Ramos (cell line): Measurements from ENCODE around the gene CC2D1A.

ENCODE experiments used
- in situ Hi-C: fragments of 300-500 bp; cut with MboI; formaldehyde crosslinking; loops from one replicate; pipeline ENCODE4 v1.14.3; 2022; ENCODE audit warnings: low sequenced_read_pairs; ENCODE audit not compliant: unreplicated experiment

The CC2D1A gene

GRCh38 chr19:13905634-13906520, at the start of gene CC2D1A, which contains the start of gene BRME1:
Gene CC2D1A (plus strand): TSS chr19:13906201. CDS start chr19:13906442, 241 bp downstream.
Gene BRME1 (minus strand): TSS chr19:13906117. CDS start chr19:13904892, 1,225 bp downstream.
- in situ Hi-C loops: no loop called here

- in situ Hi-C loops: no loop called here
Measured at GRCh38 chr19:13856497-13856896, 49.5 kb upstream of the CC2D1A start.

GRCh38 chr19:13859361-13859880, 46.6 kb upstream of the CC2D1A start:
- in situ Hi-C loops: no loop called here

- in situ Hi-C loops: loop anchor here (5.0 kb wide), 2 partner anchors 79 to 259 kb away; no protein-coding TSS in a partner anchor
Measured at GRCh38 chr19:13860679-13861391, 45.2 kb upstream of the CC2D1A start.

- in situ Hi-C loops: loop anchor here (5.0 kb wide), 2 partner anchors 79 to 259 kb away; no protein-coding TSS in a partner anchor
Measured at GRCh38 chr19:13861392-13861713, 44.6 kb upstream of the CC2D1A start.

GRCh38 chr19:13861714-13862531, 44.1 kb upstream of the CC2D1A start:
- in situ Hi-C loops: loop anchor here (5.0 kb wide), 2 partner anchors 80 to 260 kb away; no protein-coding TSS in a partner anchor

- in situ Hi-C loops: loop anchor here (5.0 kb wide), 2 partner anchors 82 to 262 kb away; no protein-coding TSS in a partner anchor
Measured at GRCh38 chr19:13864046-13864666, 41.8 kb upstream of the CC2D1A start.

GRCh38 chr19:13864667-13865570, 41.1 kb upstream of the CC2D1A start:
- in situ Hi-C loops: loop anchor here (5.0 kb wide), 2 partner anchors 83 to 263 kb away; no protein-coding TSS in a partner anchor

GRCh38 chr19:13865571-13866462, 40.2 kb upstream of the CC2D1A start:
- in situ Hi-C loops: no loop called here

GRCh38 chr19:13866463-13867046, 39.4 kb upstream of the CC2D1A start:
- in situ Hi-C loops: no loop called here

- in situ Hi-C loops: no loop called here
Measured at GRCh38 chr19:13868663-13869062, 37.3 kb upstream of the CC2D1A start.

- in situ Hi-C loops: no loop called here
Measured at GRCh38 chr19:13869281-13869680, 36.7 kb upstream of the CC2D1A start.

GRCh38 chr19:13870873-13871272, 35.1 kb upstream of the CC2D1A start:
- in situ Hi-C loops: loop anchor here (10.0 kb wide), 1 partner anchor 596 kb away; no protein-coding TSS in a partner anchor

GRCh38 chr19:13872339-13872694, 33.7 kb upstream of the CC2D1A start:
- in situ Hi-C loops: loop anchor here (10.0 kb wide), 1 partner anchor 598 kb away; no protein-coding TSS in a partner anchor

GRCh38 chr19:13872695-13873389, 33.2 kb upstream of the CC2D1A start:
- in situ Hi-C loops: loop anchor here (10.0 kb wide), 1 partner anchor 598 kb away; no protein-coding TSS in a partner anchor

- in situ Hi-C loops: loop anchor here (10.0 kb wide), 1 partner anchor 599 kb away; no protein-coding TSS in a partner anchor
Measured at GRCh38 chr19:13873834-13874515, 32.0 kb upstream of the CC2D1A start.
